WERI-Rb-1 (cell line): ENCODE data around the gene ETNPPL.
A peak's percentile ranks its signal among the peaks of the same experiment; 100 is the strongest.

Source experiments
- DNase-seq: peaks from one replicate; pipeline ENCODE4 v3.0.0-alpha.2; 2020
- H3K27ac ChIP-seq: fragments of 250-450 bp; sonication (Bioruptor Pico); 2 replicates; pipeline ENCODE4 v1.5.1; 2020; ENCODE audit warnings: mild to moderate bottlenecking, moderate library complexity
- H3K27me3 ChIP-seq: fragments of 250-450 bp; sonication (Bioruptor Pico); 2 replicates; pipeline ENCODE4 v1.5.1; 2021; ENCODE audit warnings: mild to moderate bottlenecking, low read depth, moderate library complexity; ENCODE audit not compliant: insufficient read depth, severe bottlenecking
- H3K36me3 ChIP-seq: fragments of 250-450 bp; sonication (Bioruptor Pico); 2 replicates; pipeline ENCODE4 v1.5.1; 2020; ENCODE audit warnings: mild to moderate bottlenecking, moderate library complexity
- H3K4me3 ChIP-seq: 2 replicates; pipeline ENCODE4 v1.5.1; 2011; ENCODE audit warnings: low read depth, mild to moderate bottlenecking, control low read depth, low read length
- H3K9me3 ChIP-seq: fragments of 250-450 bp; sonication (Bioruptor Pico); 2 replicates; pipeline ENCODE4 v1.5.1; 2021; ENCODE audit warnings: mild to moderate bottlenecking, moderate library complexity; ENCODE audit not compliant: severe bottlenecking
- TF ChIP-seq, protein P1 (sequence below): IDR thresholded peaks from 2 replicates; pipeline ENCODE4 v1.5.1; 2011; ENCODE audit warnings: low read depth, mild to moderate bottlenecking, control low read depth, inconsistent platforms, low read length

ETNPPL gene

DNA sequence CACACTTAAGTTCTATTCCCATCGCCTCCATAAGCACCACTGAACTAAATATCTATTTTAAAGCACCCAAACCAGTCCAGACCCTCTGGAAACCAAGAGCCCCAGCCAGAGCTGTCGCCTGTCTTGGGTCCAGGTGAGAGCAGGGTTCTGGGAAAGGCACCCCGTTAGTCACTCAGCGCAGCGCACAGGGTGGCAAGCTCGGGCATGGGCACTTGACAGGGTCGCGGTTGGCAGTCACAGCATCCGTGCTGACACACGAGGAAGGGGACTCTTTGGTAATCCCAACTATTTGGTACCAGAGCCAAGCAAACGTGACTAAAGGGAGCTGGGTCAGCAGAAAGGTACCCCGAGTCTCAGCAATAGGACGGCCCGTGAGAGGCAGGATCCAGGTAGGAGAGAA lies 24.3 kb upstream of the ETNPPL start:
- Histone ChIP-seq H3K27me3 (no peaks in the 10 kb centered on the region), H3K4me3 (no peak overlapping the region), H3K9me3 (no peaks in the 10 kb centered on the region), H3K27ac (no peak overlapping the region), H3K36me3 (no peaks in the 10 kb centered on the region)
- no peak for DNase-seq
- TF ChIP-seq, protein P1, sequence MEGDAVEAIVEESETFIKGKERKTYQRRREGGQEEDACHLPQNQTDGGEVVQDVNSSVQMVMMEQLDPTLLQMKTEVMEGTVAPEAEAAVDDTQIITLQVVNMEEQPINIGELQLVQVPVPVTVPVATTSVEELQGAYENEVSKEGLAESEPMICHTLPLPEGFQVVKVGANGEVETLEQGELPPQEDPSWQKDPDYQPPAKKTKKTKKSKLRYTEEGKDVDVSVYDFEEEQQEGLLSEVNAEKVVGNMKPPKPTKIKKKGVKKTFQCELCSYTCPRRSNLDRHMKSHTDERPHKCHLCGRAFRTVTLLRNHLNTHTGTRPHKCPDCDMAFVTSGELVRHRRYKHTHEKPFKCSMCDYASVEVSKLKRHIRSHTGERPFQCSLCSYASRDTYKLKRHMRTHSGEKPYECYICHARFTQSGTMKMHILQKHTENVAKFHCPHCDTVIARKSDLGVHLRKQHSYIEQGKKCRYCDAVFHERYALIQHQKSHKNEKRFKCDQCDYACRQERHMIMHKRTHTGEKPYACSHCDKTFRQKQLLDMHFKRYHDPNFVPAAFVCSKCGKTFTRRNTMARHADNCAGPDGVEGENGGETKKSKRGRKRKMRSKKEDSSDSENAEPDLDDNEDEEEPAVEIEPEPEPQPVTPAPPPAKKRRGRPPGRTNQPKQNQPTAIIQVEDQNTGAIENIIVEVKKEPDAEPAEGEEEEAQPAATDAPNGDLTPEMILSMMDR, result no peak

DNA sequence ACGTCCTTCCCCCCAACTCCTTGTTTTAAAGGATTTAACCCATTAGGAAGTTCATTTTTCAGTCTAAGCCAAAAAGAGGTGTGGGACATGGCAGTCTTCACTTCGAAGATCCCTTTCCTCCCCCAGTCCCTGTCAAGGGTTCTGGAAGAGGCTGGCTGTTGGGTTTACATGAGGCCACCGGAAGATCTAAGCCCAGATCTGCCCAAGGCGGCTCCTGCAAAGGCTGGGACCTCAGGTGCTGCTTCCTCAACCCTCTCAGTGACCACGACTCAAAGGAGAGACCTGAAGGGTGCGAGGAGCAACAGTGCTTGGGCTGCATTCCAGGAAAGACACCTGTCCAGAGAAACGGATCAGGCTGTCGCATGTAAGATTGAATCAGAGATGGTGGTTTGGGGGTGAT lies 23.5 kb upstream of the ETNPPL start:
- no peaks in the 10 kb centered on the region for H3K36me3 ChIP-seq
- H3K9me3 ChIP-seq, result no peaks in the 10 kb centered on the region
- no peak overlapping the region for H3K27ac ChIP-seq
- no peak for DNase-seq
- H3K4me3 ChIP-seq, result no peak overlapping the region
- TF ChIP-seq, protein P1, result no peak
- H3K27me3 ChIP-seq, result no peaks in the 10 kb centered on the region

GRCh38 chr4:108783665-108784463 lies 21.0 kb upstream of the ETNPPL start:
- no peaks in the 10 kb centered on the region for H3K9me3 ChIP-seq
- TF ChIP-seq, protein P1, result 0 out of 2 replicates have a peak, but pooled peaks have one; percentile 22
- H3K4me3 ChIP-seq, result no peak overlapping the region
- H3K27me3 ChIP-seq, result no peaks in the 10 kb centered on the region
- H3K27ac ChIP-seq, result no peak overlapping the region
- DNase-seq, result no peak
- no peaks in the 10 kb centered on the region for H3K36me3 ChIP-seq

- TF ChIP-seq, protein P1, result no peak
- no peaks in the 10 kb centered on the region for H3K36me3 ChIP-seq
- H3K27ac ChIP-seq, result no peak overlapping the region
- no peak overlapping the region for H3K4me3 ChIP-seq
- no peak for DNase-seq
- H3K27me3 ChIP-seq, result no peaks in the 10 kb centered on the region
- no peaks in the 10 kb centered on the region for H3K9me3 ChIP-seq
Measured at GRCh38 chr4:108779958-108780357, 17.1 kb upstream of the ETNPPL start.

- DNase-seq, result no peak
- H3K4me3 ChIP-seq, result no peak overlapping the region
- no peak overlapping the region for H3K27ac ChIP-seq
- no peaks in the 10 kb centered on the region for H3K27me3 ChIP-seq
- TF ChIP-seq, protein P1, result no peak
- H3K9me3 ChIP-seq, result no peaks in the 10 kb centered on the region
- no peaks in the 10 kb centered on the region for H3K36me3 ChIP-seq
Measured at GRCh38 chr4:108777388-108777787, 14.5 kb upstream of the ETNPPL start.

DNA sequence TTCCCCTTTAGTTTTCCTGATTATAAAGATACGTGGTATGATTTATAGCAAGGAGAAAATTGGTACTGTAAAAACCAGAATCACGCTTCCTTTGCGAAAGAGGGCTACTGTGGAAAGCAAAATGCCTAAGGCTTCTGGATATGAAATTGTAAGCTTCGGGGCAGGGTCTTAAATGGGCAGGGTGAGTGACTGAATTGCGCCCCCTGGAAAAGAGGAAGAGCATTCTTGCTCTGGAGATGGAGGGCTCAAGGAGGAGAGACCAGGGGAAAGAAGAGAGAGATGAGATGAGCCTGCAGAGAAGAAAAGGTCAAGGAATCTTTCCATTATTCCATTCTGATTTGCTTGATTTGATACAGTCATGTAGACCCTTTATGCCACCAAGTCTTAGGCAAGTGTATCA lies 13.1 kb upstream of the ETNPPL start:
- H3K27me3 ChIP-seq, result no peaks in the 10 kb centered on the region
- no peaks in the 10 kb centered on the region for H3K36me3 ChIP-seq
- H3K9me3 ChIP-seq, result no peaks in the 10 kb centered on the region
- no peak overlapping the region for H3K27ac ChIP-seq
- H3K4me3 ChIP-seq, result no peak overlapping the region
- TF ChIP-seq, protein P1, result no peak
- DNase-seq, result no peak
